GM12874 (cell line): ENCODE measurements around the gene PGBD5.

ENCODE experiments used
- TF ChIP-seq, protein P1 (sequence below): IDR thresholded peaks from 2 replicates; pipeline ENCODE4 v1.5.1; 2011; ENCODE audit warnings: low read depth, mild to moderate bottlenecking, control low read depth, low read length, moderate library complexity; ENCODE audit not compliant: insufficient read depth

PGBD5 gene

DNA sequence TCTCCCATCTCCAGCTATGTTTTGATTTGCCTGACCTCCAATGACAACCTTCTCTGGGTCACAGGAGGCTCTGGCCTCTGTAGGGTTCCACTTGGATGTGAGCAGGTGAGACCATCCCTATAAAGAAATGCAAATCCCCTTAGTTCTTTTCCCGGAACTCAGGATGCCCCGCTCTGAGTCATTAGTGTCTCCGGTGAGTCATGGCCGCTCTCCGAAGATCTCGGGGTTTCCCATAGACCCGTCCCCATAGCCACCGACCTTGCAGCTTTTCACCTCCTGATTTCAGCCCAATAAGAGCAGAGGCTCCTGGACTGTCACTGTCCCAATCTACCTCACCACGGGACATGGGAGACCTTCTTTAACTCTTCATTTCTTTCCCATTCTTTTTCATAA lies 98.2 kb downstream of the PGBD5 start:
- TF ChIP-seq, protein P1, sequence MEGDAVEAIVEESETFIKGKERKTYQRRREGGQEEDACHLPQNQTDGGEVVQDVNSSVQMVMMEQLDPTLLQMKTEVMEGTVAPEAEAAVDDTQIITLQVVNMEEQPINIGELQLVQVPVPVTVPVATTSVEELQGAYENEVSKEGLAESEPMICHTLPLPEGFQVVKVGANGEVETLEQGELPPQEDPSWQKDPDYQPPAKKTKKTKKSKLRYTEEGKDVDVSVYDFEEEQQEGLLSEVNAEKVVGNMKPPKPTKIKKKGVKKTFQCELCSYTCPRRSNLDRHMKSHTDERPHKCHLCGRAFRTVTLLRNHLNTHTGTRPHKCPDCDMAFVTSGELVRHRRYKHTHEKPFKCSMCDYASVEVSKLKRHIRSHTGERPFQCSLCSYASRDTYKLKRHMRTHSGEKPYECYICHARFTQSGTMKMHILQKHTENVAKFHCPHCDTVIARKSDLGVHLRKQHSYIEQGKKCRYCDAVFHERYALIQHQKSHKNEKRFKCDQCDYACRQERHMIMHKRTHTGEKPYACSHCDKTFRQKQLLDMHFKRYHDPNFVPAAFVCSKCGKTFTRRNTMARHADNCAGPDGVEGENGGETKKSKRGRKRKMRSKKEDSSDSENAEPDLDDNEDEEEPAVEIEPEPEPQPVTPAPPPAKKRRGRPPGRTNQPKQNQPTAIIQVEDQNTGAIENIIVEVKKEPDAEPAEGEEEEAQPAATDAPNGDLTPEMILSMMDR = no peak

DNA sequence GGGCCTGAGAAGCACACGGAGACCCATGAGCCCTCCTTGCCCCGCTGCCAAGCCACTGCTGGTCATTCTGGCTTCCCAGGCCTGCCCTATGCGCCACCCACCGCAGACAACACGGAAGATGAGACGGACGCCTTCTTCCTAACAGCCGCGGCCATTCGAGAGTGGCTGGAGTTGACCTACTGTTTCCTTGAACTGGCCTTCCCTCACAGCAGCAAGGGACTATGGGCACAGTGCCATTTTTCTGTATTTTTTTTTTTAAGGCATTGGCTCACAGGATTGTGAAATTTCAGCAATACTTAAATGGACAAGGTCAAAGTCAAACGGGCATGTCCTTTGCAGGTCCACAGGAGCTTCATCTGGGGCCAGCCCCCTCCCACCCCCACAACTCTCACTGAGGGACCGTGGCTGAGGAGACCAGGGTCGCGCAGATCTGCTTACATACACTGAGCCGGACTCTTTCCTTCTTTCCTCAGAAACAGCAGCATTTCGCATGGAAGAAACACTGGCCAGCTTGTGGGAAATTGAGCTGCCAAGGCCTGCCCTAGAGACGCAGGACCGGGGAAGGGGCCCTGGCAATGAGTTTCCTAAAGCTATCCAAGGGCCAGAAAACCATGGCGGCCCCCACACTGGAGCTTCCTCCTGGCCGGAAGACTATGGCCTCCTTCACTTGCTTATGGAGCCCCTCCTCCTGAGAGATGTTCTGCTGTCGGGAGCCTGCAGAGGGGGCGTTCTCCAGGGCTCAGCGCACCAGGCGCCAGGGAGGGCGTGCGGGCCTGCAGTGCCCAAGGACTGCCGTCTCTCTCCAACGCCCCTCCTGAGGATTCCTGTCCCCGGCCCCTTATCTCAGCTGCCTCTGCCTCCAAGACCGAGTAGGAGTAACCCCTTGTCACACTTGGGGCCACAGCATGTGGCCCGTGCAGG lies 98.9 kb downstream of the PGBD5 start:
- TF ChIP-seq, protein P1 = no peak

DNA sequence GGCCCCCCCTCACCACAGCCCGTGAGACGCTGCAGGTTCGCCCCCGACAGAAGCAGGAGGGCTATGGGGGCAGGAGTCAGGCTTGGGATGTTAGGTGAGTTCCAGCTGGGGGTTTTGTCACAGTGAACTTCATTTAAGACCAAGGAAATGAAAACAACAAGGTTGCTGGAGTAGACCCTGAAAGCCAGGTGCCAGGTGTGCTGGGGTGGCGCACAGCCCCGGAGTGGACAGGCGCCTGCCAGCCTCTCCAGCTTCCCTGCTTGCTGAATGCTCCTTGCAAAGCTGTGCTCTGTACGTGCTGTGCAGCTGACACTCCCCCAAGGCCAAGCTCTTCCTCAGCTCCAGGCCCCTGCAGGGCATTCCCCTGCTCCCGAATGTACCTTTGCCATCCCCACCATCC lies 102.4 kb downstream of the PGBD5 start:
- TF ChIP-seq, protein P1 = no peak

DNA sequence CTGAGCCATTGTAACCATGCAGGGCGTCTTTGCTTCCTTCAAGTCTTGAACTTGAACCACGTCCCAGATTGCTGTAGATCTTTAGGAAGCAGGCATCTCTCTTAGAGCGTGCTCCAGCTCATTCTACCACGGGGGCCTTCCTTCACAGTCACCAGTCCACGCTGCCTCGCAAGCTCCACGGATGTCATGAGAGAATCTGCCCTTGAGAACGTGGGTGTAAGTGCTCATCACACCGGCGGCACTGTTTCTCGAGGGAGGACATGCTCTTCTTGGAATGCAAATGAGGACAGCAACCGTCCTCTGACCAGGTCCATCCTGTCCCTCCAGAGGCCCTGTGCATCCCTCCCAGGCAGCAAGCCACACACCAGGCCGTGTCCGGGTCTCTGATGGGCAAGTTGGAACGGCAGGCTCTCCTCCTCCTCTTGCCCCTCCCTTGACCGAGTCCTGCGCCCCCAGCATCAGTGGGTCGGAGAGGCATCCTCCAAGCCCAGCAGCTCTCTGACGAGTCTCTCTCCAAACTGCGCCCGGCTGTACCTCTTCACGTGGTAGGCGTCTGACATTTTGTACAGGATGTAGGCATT lies 103.1 kb downstream of the PGBD5 start:
- TF ChIP-seq, protein P1 = no peak

DNA sequence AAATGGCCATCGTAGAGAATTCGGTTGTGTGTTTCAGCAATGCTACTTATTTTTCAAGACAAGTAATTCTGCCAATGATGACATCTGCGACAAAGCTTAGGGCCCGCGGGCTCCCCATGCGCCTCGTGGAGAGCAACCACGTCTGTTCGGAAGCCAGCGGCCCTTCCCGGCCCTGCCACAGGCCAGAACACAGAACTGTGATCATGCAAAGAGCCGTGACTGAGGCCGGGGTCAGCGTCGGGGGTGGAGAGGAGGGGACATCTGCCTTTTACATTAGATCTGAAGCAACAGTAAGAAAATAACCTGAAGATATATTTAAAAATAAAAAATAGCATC lies 103.7 kb downstream of the PGBD5 start:
- TF ChIP-seq, protein P1 = no peak

DNA sequence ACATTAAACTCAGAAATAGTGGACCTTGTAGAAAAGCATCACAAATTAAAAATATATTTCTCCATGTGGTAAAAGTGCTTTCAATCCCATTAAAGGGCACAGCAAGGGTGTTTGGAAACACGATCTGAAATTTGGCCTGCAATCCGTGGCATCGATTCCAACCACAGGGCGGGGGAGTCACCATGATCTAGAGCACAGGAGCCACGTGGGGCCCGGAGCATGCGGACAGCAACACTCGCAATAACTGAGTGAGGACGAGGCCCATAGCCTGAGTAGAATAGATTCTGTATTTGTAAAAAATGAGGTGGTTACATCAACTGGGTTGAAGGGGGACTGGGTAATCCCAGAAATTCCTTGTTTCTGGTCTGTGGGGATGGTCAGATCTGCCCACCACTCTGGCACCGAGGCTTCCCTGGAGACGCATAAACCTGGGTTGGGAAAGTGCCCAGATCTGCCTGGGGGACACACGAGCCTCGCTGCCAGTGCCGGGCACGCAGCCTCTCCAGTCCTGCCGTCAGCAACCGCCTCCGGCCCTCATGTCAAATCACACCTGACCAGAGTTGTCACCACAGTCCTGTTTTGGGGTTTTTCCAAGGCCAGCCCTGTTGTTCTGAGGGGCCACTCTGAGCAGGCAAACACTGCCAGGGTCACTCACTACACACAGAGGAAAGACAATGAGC lies 104.3 kb downstream of the PGBD5 start:
- TF ChIP-seq, protein P1 = no peak

DNA sequence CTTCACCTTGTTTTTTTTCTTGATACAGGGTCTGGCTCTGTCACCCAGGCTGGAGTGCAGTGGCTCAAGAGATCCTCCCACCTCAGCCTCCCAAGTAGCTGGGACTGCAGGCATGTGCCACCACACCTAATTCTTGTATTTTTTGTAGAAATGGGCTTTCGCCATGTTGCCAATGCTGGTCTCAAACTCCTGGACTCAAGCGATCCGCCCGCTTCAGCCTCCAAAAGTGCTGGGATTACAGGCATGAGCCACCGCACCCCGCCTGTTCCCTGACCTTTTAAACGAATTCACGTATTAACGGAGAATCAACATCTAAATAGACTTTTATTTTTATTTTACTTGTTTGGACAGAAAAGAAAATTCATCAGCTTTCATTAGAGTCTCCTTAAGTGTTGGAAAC lies 104.8 kb downstream of the PGBD5 start:
- TF ChIP-seq, protein P1 = no peak
